GM06990 (cell line): ENCODE data around the gene PCP4L1.

Experiments
- DNase-seq: peaks from one replicate; pipeline ENCODE4 v3.0.0-alpha.2; 2011; ENCODE audit not compliant: insufficient read length; ENCODE audit errors: extremely low read depth
- H3K27me3 ChIP-seq: replicated peaks from 2 replicates; pipeline ENCODE4 v1.6.0; 2011; ENCODE audit warnings: low read length; ENCODE audit not compliant: control insufficient read depth, insufficient read depth
- H3K36me3 ChIP-seq: 2 replicates; pipeline ENCODE4 v1.5.1; 2011; ENCODE audit warnings: low read length; ENCODE audit not compliant: control insufficient read depth, insufficient read depth
- H3K4me3 ChIP-seq: replicated peaks from 2 replicates; pipeline ENCODE4 v1.5.1; 2011; ENCODE audit warnings: low read depth, mild to moderate bottlenecking, control low read depth, low read length
- TF ChIP-seq, protein P1 (sequence below): IDR thresholded peaks from 2 replicates; pipeline ENCODE4 v1.5.1; 2011; ENCODE audit warnings: low read length, control low read depth, mild to moderate bottlenecking, inconsistent platforms; ENCODE audit not compliant: insufficient read depth, poor library complexity, severe bottlenecking

The PCP4L1 gene

DNA sequence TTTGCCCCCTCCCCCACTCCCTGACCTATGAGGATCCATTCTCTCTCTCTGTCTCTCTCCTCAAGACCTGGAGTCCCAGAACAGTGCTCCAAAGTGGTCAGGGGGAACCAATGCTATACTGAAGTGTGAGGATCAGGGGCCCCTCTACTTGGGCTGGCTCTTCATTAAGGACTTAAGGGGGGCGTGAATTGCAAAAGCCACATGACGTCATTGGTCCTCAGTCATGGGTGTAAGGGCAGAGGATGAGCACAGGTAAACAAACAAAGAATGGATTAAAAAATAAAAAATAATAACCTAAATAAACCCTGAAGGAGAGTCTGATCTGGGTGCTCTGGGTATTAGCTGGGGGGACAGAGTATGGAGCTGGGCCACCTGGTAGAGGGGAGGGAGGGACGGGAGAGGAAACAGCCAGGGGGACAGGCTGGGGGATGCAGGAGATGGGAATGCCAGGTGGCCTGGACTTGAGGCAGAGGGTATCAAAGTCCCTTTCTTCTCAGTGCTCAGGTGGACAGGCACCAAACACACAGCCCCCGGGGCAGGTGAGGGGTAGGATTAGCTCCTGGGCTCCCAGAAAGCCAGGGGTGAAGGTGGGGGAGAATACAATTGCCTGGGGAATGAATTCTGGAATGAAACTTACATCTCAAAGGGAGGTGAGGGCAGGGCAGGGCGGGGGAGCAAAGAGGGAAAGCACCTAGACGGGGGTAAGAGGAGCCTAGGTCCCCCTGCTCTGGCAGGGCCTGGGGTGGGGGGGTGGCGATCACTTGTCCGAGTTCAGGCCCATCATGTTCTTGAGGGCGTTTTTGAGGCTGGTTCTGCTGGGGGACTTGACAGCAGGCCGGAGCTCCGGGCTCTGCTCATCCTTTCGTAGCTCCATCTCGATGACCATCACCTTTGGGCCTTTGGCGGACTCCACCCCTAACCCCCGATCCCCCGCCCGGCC lies 46.7 kb downstream of the PCP4L1 start:
- TF ChIP-seq, protein P1, sequence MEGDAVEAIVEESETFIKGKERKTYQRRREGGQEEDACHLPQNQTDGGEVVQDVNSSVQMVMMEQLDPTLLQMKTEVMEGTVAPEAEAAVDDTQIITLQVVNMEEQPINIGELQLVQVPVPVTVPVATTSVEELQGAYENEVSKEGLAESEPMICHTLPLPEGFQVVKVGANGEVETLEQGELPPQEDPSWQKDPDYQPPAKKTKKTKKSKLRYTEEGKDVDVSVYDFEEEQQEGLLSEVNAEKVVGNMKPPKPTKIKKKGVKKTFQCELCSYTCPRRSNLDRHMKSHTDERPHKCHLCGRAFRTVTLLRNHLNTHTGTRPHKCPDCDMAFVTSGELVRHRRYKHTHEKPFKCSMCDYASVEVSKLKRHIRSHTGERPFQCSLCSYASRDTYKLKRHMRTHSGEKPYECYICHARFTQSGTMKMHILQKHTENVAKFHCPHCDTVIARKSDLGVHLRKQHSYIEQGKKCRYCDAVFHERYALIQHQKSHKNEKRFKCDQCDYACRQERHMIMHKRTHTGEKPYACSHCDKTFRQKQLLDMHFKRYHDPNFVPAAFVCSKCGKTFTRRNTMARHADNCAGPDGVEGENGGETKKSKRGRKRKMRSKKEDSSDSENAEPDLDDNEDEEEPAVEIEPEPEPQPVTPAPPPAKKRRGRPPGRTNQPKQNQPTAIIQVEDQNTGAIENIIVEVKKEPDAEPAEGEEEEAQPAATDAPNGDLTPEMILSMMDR: no peak
- no peak for DNase-seq
- Histone ChIP-seq H3K36me3 (no peaks in the 10 kb centered on the region), H3K4me3 (peak overlapping the region; percentile 93), H3K27me3 (no peaks in the 10 kb centered on the region)

- peak overlapping the region; percentile 93 for H3K4me3 ChIP-seq
- no peaks in the 10 kb centered on the region for H3K27me3 ChIP-seq
- TF ChIP-seq, protein P1: peak; percentile 51
- no peaks in the 10 kb centered on the region for H3K36me3 ChIP-seq
- DNase-seq: peak; percentile 85
Observed at GRCh38 chr1:161305867-161306519, 47.4 kb downstream of the PCP4L1 start.

- no peaks in the 10 kb centered on the region for H3K36me3 ChIP-seq
- no peak overlapping the region; the same call in 1 of the 2 replicates for H3K4me3 ChIP-seq
- TF ChIP-seq, protein P1: no peak
- DNase-seq: peak; percentile 32
- H3K27me3 ChIP-seq: no peaks in the 10 kb centered on the region
Observed at GRCh38 chr1:161307230-161307768, 48.8 kb downstream of the PCP4L1 start.

- no peak for DNase-seq
- TF ChIP-seq, protein P1: no peak
- H3K4me3 ChIP-seq: no peak overlapping the region
- H3K36me3 ChIP-seq: no peaks in the 10 kb centered on the region
- no peaks in the 10 kb centered on the region for H3K27me3 ChIP-seq
Observed at GRCh38 chr1:161307892-161308638, 49.5 kb downstream of the PCP4L1 start.

- no peak for DNase-seq
- Histone ChIP-seq H3K27me3 (no peaks in the 10 kb centered on the region), H3K36me3 (no peaks in the 10 kb centered on the region), H3K4me3 (no peak within 1 kb of the TSS)
- TF ChIP-seq, protein P1: no peak
Observed at GRCh38 chr1:161309868-161310267, 51.3 kb downstream of the PCP4L1 start, which contains the start of gene MPZ. Gene MPZ (minus strand): TSS chr1:161309968. CDS start chr1:161309905, 63 bp downstream.
